Hindlimb muscle (tissue), 1 donor: ENCODE measurements around the gene POLR2H. TPM values are rescaled to one million over a fixed set of nuclear protein-coding genes. Genes with fewer than 3 reads are reported as not detected.

Experiments used
- DNase-seq: peaks from one replicate; pipeline ENCODE4 v3.0.0-alpha.2; 2013
- polyA plus RNA-seq: library from polyadenylated mRNA; unstranded; fragments of 120-200 nt; gene quantifications from one replicate; pipeline ENCODE4 v1.2.1, GENCODE V29; 2013; ENCODE audit not compliant: insufficient read length

The POLR2H gene
- polyA plus RNA-seq, 1 donor = 42.2 TPM

DNA sequence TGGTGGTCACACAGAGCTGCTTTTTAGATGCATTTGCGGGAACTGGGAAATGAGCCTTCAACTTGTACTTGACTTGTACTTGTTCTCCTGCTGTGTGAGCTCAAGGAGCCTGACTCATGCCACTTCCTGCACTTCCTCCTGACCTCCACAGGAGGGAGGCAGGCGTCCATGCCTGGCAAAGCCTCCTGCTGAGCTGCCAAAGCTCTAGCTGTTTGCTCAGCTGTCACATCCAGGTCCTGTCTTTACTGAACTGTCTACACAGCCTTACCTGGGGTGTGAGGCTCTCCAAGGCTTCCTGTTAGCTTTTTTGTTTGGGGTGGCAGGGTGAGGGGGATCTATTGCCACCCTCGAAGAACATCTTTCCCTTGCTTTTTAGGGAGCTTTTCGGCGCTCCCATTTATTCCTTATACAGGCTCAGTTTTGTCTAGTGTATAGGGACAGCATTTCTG is 10.1 kb downstream of the POLR2H start:
- DNase-seq = peak; percentile 89

- no peak for DNase-seq
Observed at GRCh38 chr3:184372296-184372821, 10.8 kb downstream of the POLR2H start.

DNA sequence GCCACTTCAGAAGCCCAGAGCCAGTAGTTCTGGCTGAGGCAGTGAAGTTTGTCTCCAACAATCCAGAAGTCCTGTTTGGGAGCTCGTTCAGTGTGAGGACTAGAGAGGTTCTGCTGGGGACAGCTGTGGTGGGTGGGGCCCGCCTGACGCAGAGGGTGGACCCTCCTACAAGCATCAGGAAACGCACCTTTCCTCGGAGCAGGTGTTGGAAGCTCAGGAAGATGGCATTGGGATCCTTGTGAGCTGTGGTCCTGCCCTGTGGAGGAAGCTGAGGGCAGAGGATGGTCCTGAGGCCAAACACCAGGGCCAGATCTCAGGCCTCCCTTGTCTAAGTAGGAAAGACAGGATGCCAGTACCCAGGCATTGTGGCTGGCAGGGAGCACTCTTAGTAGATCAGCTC is 11.4 kb downstream of the POLR2H start:
- no peak for DNase-seq

- no peak for DNase-seq
Observed at GRCh38 chr3:184373422-184373821, 11.9 kb downstream of the POLR2H start.

- DNase-seq = no peak
Observed at GRCh38 chr3:184375747-184376461, 14.4 kb downstream of the POLR2H start.

DNA sequence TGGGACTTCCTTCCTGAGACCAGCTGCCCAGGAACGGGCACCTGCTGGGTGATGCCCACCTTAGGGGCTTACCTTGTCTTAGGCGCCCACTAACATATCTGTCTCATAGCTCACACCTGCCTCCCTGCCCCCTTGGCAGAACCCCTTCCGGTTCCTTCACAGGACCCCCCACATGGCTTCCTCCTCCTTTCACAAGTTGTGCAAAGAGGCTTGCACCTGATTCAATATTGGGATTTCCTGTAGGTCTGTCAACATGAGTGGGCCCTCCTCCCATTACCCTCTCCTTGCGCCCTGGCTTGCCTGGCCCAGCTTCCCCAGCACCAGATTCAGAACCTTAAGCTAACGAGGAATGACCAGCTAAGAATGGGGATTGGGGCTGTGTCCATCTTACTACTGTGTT is 15.9 kb downstream of the POLR2H start:
- DNase-seq = no peak

- DNase-seq = no peak
Observed at GRCh38 chr3:184377882-184378445, 16.5 kb downstream of the POLR2H start, which contains the start of gene THPO. TSS of gene THPO (minus strand) at chr3:184378207. CDS start at chr3:184376259, 1,948 bp downstream.

DNA sequence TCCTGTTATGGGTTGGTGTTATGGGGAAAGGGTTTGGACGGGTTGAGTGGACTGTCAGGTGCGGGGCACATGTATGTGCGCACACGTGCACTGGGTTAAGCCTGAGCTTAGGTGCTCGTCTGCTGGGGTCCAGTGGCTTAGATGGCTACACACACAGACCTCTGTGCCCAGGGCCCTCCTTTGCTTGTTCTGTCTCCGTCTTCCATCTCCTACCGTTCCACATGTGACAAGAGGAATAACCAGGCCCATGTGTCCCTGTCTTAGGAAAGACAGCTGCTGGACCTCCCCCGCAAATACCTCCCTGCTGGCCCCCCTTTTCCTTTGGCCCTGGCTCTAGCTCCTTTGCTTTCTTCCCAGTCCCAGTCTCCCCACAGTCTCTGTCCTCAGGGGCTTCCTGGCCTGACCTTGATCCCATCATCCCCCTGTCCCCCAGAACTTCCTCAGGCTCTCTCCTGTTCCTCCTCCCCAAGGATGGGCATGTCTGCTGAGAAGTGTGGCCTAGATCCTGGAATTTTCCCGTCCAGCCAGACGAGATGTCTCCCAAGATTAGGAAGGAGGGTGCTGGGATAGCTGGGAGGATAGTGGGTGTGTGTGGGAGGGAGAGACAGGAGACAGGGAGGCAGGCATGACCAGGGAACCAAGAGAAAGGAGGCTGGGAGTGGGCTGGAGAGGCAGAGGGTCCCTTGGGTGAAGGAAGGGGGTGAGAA is 17.3 kb downstream of the POLR2H start:
- no peak for DNase-seq

DNA sequence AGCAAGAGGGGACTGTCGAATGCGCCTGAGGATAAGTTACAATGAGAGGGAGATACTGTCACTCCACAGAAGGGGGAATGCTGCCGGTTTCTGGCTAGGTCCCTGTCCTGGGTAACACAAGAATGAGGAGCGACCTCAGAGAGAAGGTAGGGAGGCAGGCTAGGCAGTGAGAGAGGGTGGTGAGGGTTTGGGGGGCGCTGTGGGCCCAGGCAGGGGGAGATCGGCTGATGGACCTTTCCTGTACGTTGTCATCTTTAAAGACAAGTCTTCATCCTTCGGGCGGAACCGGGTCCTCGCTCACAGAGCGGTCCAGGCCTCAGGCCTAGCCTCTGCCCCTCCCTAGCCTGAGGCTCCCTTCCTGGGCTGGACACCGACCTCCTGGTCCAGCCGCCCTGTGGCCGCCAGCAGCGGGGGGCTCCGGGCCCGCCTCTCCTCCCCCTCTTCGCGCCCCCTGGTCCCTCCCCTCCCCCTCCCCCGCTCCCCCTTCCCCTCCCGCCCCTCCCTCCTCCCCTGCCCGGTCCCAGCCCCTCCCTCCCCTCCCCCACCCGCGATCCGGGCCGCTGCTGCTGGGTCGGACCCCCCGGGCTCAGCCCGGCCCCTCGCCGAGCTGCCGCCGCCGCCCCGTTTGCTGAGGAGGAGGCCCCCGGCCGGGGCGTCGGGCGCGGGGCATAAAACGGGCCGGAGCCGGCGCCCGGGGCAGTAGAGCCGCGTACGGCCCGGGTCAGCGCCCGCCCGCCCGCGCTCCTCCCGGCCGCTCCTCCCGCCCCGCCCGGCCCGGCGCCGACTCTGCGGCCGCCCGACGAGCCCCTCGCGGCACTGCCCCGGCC is 18.1 kb downstream of the POLR2H start, which contains the start of gene CHRD:
Gene CHRD (plus strand): TSS at position 697 of the 827 bp plus-strand sequence. CDS start 265 bp downstream, outside the sequence.
- no peak for DNase-seq

GRCh38 chr3:184380185-184380626 is 18.7 kb downstream of the POLR2H start:
- DNase-seq = peak; percentile 88

GRCh38 chr3:184380627-184381260 is 19.2 kb downstream of the POLR2H start:
- DNase-seq = no peak

- no peak for DNase-seq
Observed at GRCh38 chr3:184381261-184382224, 20.0 kb downstream of the POLR2H start.

- DNase-seq = no peak
Observed at GRCh38 chr3:184382326-184383032, 21.0 kb downstream of the POLR2H start.

DNA sequence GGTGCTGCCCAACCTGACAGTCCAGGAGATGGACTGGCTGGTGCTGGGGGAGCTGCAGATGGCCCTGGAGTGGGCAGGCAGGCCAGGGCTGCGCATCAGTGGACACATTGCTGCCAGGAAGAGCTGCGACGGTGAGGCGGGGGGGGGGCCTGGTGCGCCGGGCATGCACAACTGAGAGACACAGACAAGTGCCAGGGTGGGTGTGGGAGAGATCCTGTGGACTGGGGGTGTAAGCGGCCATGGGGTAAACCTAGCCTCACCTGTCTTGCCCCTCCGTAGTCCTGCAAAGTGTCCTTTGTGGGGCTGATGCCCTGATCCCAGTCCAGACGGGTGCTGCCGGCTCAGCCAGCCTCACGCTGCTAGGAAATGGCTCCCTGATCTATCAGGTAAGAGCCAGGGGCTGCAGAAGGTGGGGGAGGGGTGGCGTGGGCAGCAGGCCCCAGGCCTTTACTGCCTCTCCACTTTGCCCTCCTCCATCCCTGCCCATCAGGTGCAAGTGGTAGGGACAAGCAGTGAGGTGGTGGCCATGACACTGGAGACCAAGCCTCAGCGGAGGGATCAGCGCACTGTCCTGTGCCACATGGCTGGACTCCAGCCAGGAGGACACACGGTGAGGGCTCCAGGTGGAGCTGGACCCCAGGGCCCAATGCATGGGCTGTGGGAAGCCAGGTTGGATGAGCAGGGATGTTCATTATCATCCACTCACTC is 21.7 kb downstream of the POLR2H start:
- DNase-seq = no peak

GRCh38 chr3:184384342-184384741 is 22.8 kb downstream of the POLR2H start:
- no peak for DNase-seq

- DNase-seq = no peak
Observed at GRCh38 chr3:184384856-184385422, 23.4 kb downstream of the POLR2H start.

DNA sequence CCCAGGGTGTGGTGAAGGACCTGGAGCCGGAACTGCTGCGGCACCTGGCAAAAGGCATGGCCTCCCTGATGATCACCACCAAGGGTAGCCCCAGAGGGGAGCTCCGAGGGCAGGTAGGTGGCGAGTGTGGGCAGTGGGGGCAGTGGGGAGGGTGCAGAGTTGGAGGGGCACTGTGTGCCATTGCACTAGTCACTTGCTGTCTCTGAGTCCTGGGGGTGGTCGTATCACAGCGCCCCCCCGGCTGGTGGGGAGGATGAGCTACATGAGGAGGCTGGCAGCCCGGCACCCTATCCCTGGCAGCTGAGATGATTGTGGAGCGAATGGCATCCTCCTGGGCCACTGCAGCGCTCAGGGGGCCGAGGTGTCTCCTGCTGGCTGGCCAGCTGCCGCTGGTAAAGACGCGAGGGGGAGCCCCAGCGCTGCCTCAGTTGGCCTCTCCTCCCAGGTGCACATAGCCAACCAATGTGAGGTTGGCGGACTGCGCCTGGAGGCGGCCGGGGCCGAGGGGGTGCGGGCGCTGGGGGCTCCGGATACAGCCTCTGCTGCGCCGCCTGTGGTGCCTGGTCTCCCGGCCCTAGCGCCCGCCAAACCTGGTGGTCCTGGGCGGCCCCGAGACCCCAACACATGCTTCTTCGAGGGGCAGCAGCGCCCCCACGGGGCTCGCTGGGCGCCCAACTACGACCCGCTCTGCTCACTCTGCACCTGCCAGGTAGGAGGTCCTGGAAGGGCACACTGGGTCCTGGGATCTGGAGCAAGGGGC is 24.7 kb downstream of the POLR2H start:
- DNase-seq = no peak

DNA sequence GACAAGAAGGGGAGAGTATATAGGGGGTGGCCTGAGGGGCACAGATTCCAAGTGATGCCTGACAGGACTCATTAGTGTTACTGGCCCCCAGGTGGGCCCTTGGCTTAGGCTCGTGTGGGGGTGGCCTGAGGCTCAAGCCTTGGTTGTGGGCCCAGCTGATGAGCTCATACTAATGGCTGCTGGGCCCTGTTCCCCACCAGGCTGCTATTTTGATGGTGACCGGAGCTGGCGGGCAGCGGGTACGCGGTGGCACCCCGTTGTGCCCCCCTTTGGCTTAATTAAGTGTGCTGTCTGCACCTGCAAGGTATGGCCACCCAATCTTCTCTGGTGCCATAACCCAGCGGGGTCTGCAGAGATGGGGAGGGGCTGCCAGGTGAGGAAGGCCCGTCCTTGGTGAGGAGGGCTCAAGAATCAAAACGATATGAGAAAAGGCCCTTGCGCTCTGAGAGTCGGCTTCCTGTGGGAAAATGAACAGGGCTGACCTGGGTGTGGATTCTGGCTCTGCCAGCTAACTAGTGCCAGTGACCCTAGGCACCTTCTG is 25.7 kb downstream of the POLR2H start:
- no peak for DNase-seq
